ENCODE results near the gene NPAS3.

NPAS3 gene

DNA sequence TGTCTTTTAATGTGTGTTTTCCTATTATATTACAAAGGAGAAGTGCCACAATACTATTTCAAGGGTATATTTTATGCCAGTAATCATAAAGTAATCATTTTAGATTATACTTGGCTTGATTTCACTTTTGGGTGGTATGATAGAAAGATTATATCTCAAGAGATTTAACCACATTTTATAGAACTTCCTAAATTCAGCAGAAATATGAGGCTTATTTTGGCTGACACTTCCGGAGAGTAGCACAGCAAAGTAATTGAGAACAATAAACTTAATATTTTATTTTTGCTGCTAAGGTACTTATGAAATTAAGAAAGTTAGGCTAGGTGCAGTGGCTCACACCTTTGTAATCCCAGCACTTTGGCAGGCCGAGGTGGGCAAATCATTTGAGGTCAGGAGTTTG is 319.1 kb downstream of the NPAS3 start:
- 96% methylated on average over 1 of the region's 2 CpGs for whole genome bisulfite sequencing

DNA sequence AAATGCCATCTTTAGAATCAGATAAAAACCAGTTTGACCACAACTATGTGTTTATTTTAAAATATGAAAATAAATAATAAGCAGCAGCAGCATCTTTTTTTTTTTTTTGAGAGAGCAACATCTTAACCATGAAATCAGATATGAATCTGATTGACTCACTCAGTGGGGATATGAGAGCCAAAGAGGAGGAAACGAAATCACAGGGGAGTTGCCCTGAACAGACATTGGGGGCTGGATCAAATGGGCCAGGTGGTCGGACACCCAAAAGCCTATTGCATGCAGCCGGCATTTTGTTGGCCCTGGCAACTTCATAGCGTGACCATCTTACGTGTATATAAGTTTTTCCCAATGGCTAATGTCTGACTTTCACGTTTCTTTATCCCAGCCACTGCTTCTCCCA is 321.1 kb downstream of the NPAS3 start:
- Histone ChIP-seq H3K27ac (ENCODE audit: low read depth, low read length) (no peak overlapping the region), H3K4me1 (ENCODE audit: insufficient read depth, low read length) (no peaks in the 10 kb centered on the region; the same call in 1 of the 2 replicates), H3K36me3 (ENCODE audit: insufficient read depth, low read length) (no peaks in the 10 kb centered on the region), H3K27me3 (ENCODE audit: insufficient read depth, low read length) (no peaks in the 10 kb centered on the region), H3K9ac (ENCODE audit: low read depth, low read length) (no peak overlapping the region), H3K9me3 (ENCODE audit: insufficient read depth, low read depth, low read length) (no peaks in the 10 kb centered on the region), H3K4me3 (ENCODE audit: low read length) (no peak overlapping the region)
- WGBS: 96% methylated on average over 6 of the region's 6 CpGs

More for the DNA sequence above, 319.1 kb downstream of the NPAS3 start:
- Histone ChIP-seq H3K27me3 (ENCODE audit: insufficient read depth, low read length) (no peaks in the 10 kb centered on the region), H3K9ac (ENCODE audit: low read depth, low read length) (no peak overlapping the region), H3K4me1 (ENCODE audit: insufficient read depth, low read length) (no peaks in the 10 kb centered on the region; the same call in 1 of the 2 replicates), H3K4me3 (ENCODE audit: low read length) (no peak overlapping the region), H3K27ac (ENCODE audit: low read depth, low read length) (no peak overlapping the region), H3K36me3 (ENCODE audit: insufficient read depth, low read length) (no peaks in the 10 kb centered on the region), H3K9me3 (ENCODE audit: insufficient read depth, low read depth, low read length) (no peaks in the 10 kb centered on the region)

DNA sequence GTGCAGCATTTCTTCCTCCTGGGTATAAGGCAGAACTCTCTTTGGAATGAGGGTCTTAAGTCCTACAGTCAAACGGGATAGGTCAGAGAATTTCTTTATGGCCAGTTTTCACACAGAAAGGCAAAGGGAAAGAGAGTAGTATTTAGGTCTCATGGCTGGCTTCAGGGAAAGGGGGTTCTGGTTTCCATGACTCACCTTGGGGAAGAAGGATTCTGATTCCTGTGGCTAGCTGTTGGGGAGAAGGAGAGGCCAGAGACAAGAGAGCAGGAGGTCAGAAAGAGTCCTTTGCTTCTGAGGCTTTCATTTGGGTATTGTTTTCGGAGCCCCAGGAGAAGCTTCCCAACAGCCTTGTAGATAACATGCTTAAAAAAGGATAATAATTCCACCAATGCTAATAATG is 332.5 kb downstream of the NPAS3 start:
- no peaks in the 10 kb centered on the region for H3K9me3 ChIP-seq (ENCODE audit: insufficient read depth, low read depth, low read length)
- 85% methylated on average over 1 of the region's 2 CpGs for WGBS

DNA sequence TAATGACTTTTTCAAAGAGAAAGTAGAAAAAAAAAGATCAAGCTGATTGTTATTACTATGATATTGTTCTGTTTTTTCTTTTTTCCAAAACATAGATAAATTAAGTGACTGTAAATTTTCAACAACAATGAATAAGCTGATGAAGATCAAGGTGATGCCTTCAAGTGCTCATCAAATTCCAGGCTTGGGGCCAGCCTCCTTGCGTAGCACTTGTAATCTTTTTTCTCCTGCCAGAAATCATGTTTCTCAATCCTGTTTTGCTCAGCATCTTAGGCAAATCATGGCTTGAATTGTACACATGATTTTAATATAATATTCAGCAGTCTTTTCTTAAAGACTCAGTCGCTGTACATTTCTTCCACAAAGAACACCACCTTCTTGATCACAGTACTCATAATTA is 333.2 kb downstream of the NPAS3 start:
- WGBS: 95% methylated on average over 1 of the region's 2 CpGs
- H3K9me3 ChIP-seq (ENCODE audit: insufficient read depth, low read depth, low read length): no peaks in the 10 kb centered on the region
- H3K4me1 ChIP-seq (ENCODE audit: insufficient read depth, low read length): peaks cover 3% of the 10 kb centered on the region; the same call in 1 of the 2 replicates
- H3K4me3 ChIP-seq (ENCODE audit: low read length): no peak overlapping the region
- no peaks in the 10 kb centered on the region for H3K27me3 ChIP-seq (ENCODE audit: insufficient read depth, low read length)
- H3K9ac ChIP-seq (ENCODE audit: low read depth, low read length): no peak overlapping the region
- no peak overlapping the region for H3K27ac ChIP-seq (ENCODE audit: low read depth, low read length)
- no peaks in the 10 kb centered on the region for H3K36me3 ChIP-seq (ENCODE audit: insufficient read depth, low read length)

More for the DNA sequence above, 332.5 kb downstream of the NPAS3 start:
- Histone ChIP-seq H3K4me1 (ENCODE audit: insufficient read depth, low read length) (peaks cover 3% of the 10 kb centered on the region; the same call in 1 of the 2 replicates), H3K27ac (ENCODE audit: low read depth, low read length) (no peak overlapping the region), H3K27me3 (ENCODE audit: insufficient read depth, low read length) (no peaks in the 10 kb centered on the region), H3K9ac (ENCODE audit: low read depth, low read length) (no peak overlapping the region), H3K36me3 (ENCODE audit: insufficient read depth, low read length) (no peaks in the 10 kb centered on the region), H3K4me3 (ENCODE audit: low read length) (no peak overlapping the region)

DNA sequence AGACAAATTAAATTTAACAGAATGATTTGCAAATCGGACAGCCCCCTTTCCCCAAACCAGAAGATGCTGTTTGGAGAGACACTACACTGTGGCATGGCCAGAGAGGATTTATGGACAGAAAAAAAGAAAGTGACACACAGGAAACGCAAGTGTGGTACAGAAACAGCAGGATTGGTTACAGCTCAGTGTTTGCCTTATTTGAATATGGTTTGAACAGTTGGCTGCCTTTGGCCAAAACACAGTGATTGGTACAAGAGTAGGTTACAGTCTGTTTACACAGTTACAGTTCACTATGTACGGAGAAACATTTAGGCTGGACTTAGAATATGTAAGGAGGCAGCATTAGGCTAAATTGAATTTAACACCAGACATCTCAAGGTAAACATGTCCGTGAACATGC is 335.3 kb downstream of the NPAS3 start:
- Histone ChIP-seq H3K9me3 (ENCODE audit: insufficient read depth, low read depth, low read length) (no peaks in the 10 kb centered on the region), H3K27ac (ENCODE audit: low read depth, low read length) (no peak overlapping the region), H3K36me3 (ENCODE audit: insufficient read depth, low read length) (no peaks in the 10 kb centered on the region), H3K4me3 (ENCODE audit: low read length) (no peak overlapping the region), H3K4me1 (ENCODE audit: insufficient read depth, low read length) (peaks cover 3% of the 10 kb centered on the region; the same call in 1 of the 2 replicates), H3K27me3 (ENCODE audit: insufficient read depth, low read length) (no peaks in the 10 kb centered on the region), H3K9ac (ENCODE audit: low read depth, low read length) (no peak overlapping the region)
- 96% methylated on average over 4 of the region's 4 CpGs for WGBS

DNA sequence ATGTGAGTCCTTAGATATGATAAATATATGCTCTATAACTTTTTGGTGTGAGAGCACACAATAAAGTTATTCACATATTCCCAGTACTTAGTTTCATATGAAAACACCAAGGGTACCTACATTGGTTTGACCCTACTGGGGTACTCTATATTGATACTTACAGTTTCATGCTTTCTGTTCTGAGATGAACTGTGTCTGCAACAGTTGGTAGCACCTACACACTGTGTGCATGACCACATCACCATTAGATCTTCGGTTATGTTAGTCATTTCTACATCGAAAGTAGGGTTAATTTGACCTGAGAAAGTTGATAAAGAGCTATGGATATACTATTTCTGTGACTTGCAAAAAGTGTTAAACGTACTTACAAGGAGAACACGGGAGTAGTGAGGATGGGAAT is 337.2 kb downstream of the NPAS3 start:
- no peaks in the 10 kb centered on the region for H3K9me3 ChIP-seq (ENCODE audit: insufficient read depth, low read depth, low read length)
- H3K9ac ChIP-seq (ENCODE audit: low read depth, low read length): no peak overlapping the region
- H3K4me1 ChIP-seq (ENCODE audit: insufficient read depth, low read length): peaks cover 3% of the 10 kb centered on the region; the same call in 1 of the 2 replicates
- H3K36me3 ChIP-seq (ENCODE audit: insufficient read depth, low read length): no peaks in the 10 kb centered on the region
- no peak overlapping the region for H3K27ac ChIP-seq (ENCODE audit: low read depth, low read length)
- no peaks in the 10 kb centered on the region for H3K27me3 ChIP-seq (ENCODE audit: insufficient read depth, low read length)
- H3K4me3 ChIP-seq (ENCODE audit: low read length): no peak overlapping the region
- 67% methylated on average over 3 of the region's 4 CpGs for WGBS

DNA sequence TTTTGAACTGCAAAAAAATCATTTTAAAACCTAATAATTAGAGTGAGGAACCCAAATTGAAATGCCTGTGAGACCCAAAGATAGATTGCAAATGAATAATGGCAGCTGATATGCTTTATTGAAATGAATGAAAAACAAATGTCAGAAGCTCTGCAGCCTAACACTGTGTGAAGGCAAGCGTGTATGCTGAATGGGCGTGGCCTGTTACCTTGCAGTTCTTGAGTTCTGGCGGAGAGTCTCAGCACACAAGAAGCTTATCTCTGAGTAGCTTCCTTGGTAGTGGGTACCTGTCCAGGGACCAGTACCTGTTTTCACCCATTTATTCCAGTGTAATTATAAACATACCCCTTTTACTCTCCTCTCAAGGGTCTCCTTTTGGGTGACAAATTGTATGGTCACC is 341.2 kb downstream of the NPAS3 start:
- Histone ChIP-seq H3K9me3 (ENCODE audit: insufficient read depth, low read depth, low read length) (no peaks in the 10 kb centered on the region), H3K9ac (ENCODE audit: low read depth, low read length) (no peak overlapping the region), H3K36me3 (ENCODE audit: insufficient read depth, low read length) (no peaks in the 10 kb centered on the region), H3K4me3 (ENCODE audit: low read length) (no peak overlapping the region), H3K27ac (ENCODE audit: low read depth, low read length) (no peak overlapping the region), H3K27me3 (ENCODE audit: insufficient read depth, low read length) (no peaks in the 10 kb centered on the region), H3K4me1 (ENCODE audit: insufficient read depth, low read length) (no peaks in the 10 kb centered on the region)
- whole genome bisulfite sequencing: 80% methylated on average over 3 of the region's 3 CpGs

DNA sequence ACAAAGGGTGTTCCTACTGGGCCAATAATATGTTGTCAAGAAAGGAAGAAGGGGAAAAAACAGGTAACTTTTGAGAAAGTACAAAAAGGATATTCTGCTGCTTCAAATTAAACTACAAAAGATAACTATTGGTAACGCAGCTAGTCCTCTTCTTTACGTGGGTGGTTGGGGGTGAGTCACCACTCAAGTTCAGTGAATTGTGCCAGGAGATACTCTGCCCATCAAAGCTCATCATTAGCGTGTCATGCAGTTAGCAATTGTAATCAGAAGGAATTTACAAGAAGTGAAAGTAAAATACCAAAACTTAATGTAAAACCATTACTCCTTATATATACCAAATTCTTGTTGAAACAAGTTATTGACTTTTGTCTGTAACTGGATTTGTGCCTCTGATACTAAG is 342.0 kb downstream of the NPAS3 start:
- Histone ChIP-seq H3K27ac (ENCODE audit: low read depth, low read length) (no peak overlapping the region), H3K4me3 (ENCODE audit: low read length) (no peak overlapping the region), H3K9ac (ENCODE audit: low read depth, low read length) (no peak overlapping the region), H3K27me3 (ENCODE audit: insufficient read depth, low read length) (no peaks in the 10 kb centered on the region), H3K36me3 (ENCODE audit: insufficient read depth, low read length) (no peaks in the 10 kb centered on the region), H3K4me1 (ENCODE audit: insufficient read depth, low read length) (no peaks in the 10 kb centered on the region), H3K9me3 (ENCODE audit: insufficient read depth, low read depth, low read length) (no peaks in the 10 kb centered on the region)
- 81% methylated on average over 3 of the region's 3 CpGs for WGBS

DNA sequence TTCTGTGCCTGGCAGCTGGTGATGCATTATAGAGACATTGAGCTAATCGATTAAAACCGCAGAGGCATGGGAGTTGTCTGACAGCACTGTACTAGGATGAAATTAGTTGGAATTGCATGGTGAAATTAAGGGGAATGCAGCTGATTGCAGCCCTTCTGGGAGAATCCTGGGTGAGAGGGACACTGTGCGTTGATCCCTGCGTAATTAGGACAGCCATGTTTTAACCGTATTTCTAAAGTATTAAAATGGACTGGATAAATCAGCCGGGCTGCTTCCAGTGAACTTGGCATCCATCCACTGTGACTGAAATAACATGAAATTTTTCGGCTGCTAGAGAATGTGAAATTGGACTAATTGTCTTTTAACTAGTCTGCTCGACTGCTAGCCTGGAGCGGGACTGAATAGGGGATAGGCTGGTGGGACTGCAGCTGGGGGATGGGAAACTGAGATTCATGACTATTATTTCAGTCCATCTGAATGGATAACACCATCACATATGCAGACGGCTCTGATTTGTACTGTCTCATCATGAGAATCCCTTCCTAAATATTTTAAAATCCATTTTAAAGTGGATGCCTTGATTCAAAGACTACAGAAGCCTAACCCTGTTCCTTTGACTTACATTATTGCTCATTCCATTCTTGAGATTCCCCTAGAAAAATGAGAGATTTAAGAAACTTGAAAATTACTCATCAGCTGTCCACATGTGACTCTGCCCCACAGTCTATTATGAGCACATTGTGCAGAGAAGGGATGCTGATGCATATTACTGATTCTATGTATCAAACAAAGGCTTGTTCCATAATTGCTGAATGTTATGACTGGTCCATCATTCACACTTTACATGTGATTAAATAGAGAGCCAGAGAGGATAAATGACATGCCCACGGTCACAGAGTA is 343.9 kb downstream of the NPAS3 start:
- Histone ChIP-seq H3K9me3 (ENCODE audit: insufficient read depth, low read depth, low read length) (no peaks in the 10 kb centered on the region), H3K9ac (ENCODE audit: low read depth, low read length) (no peak overlapping the region), H3K4me1 (ENCODE audit: insufficient read depth, low read length) (no peaks in the 10 kb centered on the region; the same call in 1 of the 2 replicates), H3K27me3 (ENCODE audit: insufficient read depth, low read length) (no peaks in the 10 kb centered on the region), H3K27ac (ENCODE audit: low read depth, low read length) (no peak overlapping the region), H3K4me3 (ENCODE audit: low read length) (no peak overlapping the region), H3K36me3 (ENCODE audit: insufficient read depth, low read length) (no peaks in the 10 kb centered on the region)
- 94% methylated on average over 11 of the region's 11 CpGs for WGBS

DNA sequence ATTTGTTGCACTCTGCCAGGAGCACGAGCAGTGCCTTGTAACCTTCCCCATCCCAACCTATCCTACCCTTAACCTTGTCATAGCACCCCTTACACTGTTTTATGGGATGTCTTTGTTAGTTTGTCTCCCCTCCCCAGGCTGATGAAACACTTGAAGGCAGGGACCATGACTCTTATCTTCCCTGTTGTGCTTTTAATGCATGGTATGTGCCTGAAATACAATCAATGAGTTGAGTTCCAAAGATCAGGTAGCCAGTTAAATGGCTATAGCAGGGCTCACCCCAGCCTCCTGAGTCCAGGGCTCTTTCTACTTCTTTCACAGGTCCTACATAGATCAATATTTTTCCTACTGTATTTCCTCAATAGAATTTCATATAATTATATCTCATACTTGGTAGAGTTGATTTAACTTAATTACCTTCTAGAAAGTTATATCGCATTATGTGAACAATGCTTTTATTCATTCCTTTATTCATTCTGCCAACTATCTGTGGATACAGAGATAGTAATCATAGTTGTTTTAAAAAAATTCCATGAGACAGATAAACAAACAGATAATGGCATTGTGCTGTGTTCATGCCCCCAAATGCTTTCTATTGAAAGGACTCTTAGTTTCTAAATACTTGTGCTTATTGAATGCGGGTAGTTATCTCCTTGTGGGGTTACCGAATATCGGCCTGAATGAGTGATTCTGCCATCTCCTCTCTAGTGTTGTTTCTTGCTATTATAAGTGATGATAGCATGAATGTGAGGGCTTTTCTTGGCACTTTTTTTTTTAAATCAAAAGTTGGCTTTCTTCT is 347.4 kb downstream of the NPAS3 start:
- no peaks in the 10 kb centered on the region for H3K9me3 ChIP-seq (ENCODE audit: insufficient read depth, low read depth, low read length)
- no peak overlapping the region for H3K9ac ChIP-seq (ENCODE audit: low read depth, low read length)
- H3K4me1 ChIP-seq (ENCODE audit: insufficient read depth, low read length): peaks cover 5% of the 10 kb centered on the region; the same call in 1 of the 2 replicates
- no peaks in the 10 kb centered on the region for H3K27me3 ChIP-seq (ENCODE audit: insufficient read depth, low read length)
- no peak overlapping the region for H3K4me3 ChIP-seq (ENCODE audit: low read length)
- 94% methylated on average over 4 of the region's 5 CpGs for WGBS
- no peaks in the 10 kb centered on the region for H3K36me3 ChIP-seq (ENCODE audit: insufficient read depth, low read length)
- H3K27ac ChIP-seq (ENCODE audit: low read depth, low read length): no peak overlapping the region

DNA sequence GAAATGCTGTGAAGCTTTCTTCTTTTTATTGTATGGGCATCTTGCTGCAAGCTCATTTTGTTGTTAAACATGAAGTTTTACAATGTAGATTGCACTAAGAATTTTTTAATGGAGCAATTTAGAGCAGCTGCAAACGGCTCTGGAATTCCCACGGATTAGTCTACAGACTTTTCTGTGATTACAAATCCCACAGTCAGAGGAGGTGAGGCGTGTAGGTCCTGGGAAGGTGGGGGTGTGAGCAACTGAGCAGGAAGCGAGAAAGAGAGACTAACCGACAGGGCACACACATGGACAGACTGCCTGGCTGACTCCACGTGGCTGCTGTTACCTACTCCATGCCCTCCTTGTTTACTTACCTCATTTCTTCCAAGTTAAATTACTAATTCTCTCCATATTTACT is 348.5 kb downstream of the NPAS3 start:
- Histone ChIP-seq H3K27me3 (ENCODE audit: insufficient read depth, low read length) (no peaks in the 10 kb centered on the region), H3K36me3 (ENCODE audit: insufficient read depth, low read length) (no peaks in the 10 kb centered on the region), H3K27ac (ENCODE audit: low read depth, low read length) (no peak overlapping the region), H3K4me3 (ENCODE audit: low read length) (no peak overlapping the region), H3K9me3 (ENCODE audit: insufficient read depth, low read depth, low read length) (no peaks in the 10 kb centered on the region), H3K9ac (ENCODE audit: low read depth, low read length) (no peak overlapping the region), H3K4me1 (ENCODE audit: insufficient read depth, low read length) (peaks cover 5% of the 10 kb centered on the region; the same call in 1 of the 2 replicates)
- 73% methylated on average over 6 of the region's 6 CpGs for WGBS

All from HUES64 (cell line).